H1 (cell line): ENCODE measurements around the gene STAU1. TPM values are rescaled to one million over a fixed set of nuclear protein-coding genes. Genes with fewer than 3 reads are reported as not detected.
A peak's percentile ranks its signal among the peaks of the same experiment; 100 is the strongest.

ENCODE experiments used
- CTCF ChIA-PET: fragments of 300-600 bp; sonication (Branson Sonifier 250); formaldehyde crosslinking; loops from one replicate; lab custom pipeline; 2021; ENCODE audit not compliant: partially characterized antibody; lab: Charles Lee
- POLR2A ChIA-PET: fragments of 300-600 bp; sonication (Branson Sonifier 250); formaldehyde crosslinking; loops from one replicate; lab custom pipeline; 2021; ENCODE audit warnings: inconsistent platforms; ENCODE audit not compliant: partially characterized antibody; lab: Charles Lee
- DNase-seq, 2 experiments: peaks; one replicate each; pipeline versions ENCODE4 v3.0.0 to v3.0.0-alpha.2; 2010 to 2022; ENCODE audit warnings: low spot score in 2 of 2, low read depth in 1 of 2, mixed read lengths in 1 of 2
- FAIRE-seq: peaks from 2 replicates; lab custom pipeline; 2011; peaks lifted over from hg19 to GRCh38; lab: Jason Lieb, UNC
- H2AFZ ChIP-seq: 2 replicates; pipeline ENCODE4 v1.8.1; 2012; ENCODE audit warnings: low read length, inconsistent platforms
- H2AK5ac ChIP-seq: 2 replicates; pipeline ENCODE4 v1.6.1; 2013; ENCODE audit warnings: low read depth, low read length
- H2BK120ac ChIP-seq: replicated peaks from 2 replicates; pipeline ENCODE3; 2013; ENCODE audit warnings: low read depth, low read length, inconsistent platforms
- H2BK12ac ChIP-seq: 2 replicates; pipeline ENCODE4 v1.6.1; 2013; ENCODE audit warnings: low read depth, low read length
- H2BK15ac ChIP-seq: 2 replicates; pipeline ENCODE4 v1.6.1; 2013; ENCODE audit warnings: low read length
- H2BK20ac ChIP-seq: 2 replicates; pipeline ENCODE4 v1.6.1; 2013; ENCODE audit warnings: low read length
- H2BK5ac ChIP-seq: 2 replicates; pipeline ENCODE4 v1.6.1; 2013; ENCODE audit warnings: low read depth, low read length
- H3K14ac ChIP-seq: 2 replicates; pipeline ENCODE4 v1.6.1; 2013; ENCODE audit warnings: inconsistent platforms; ENCODE audit not compliant: insufficient read length
- H3K18ac ChIP-seq: 2 replicates; pipeline ENCODE4 v1.6.1; 2013; ENCODE audit warnings: low read length; ENCODE audit errors: extremely low read depth
- H3K23ac ChIP-seq: 2 replicates; pipeline ENCODE4 v1.6.1; 2013; ENCODE audit warnings: inconsistent platforms; ENCODE audit not compliant: insufficient read length
- H3K23me2 ChIP-seq: 2 replicates; pipeline ENCODE4 v1.6.1; 2013; ENCODE audit warnings: low read depth, low read length
- H3K27ac ChIP-seq: 2 replicates; pipeline ENCODE4 v1.6.1; 2011; ENCODE audit warnings: low read depth, low read length, inconsistent platforms
- H3K27me3 ChIP-seq, 4 experiments: replicated peaks in 1 of 4; 1 replicate in 1 of 4; 2 replicates in 3 of 4; pipeline versions ENCODE4 v1.6.1 to v1.8.1; 2011 to 2013; ENCODE audit warnings: low read length in 3 of 4, mild to moderate bottlenecking in 3 of 4, inconsistent platforms in 2 of 4, mixed read lengths in 2 of 4, moderate library complexity in 1 of 4; ENCODE audit not compliant: control insufficient read depth in 3 of 4, insufficient read depth in 3 of 4; ENCODE audit errors: extremely low read depth in 1 of 4
- H3K36me3 ChIP-seq, 4 experiments: 2 replicates each; pipeline versions ENCODE4 v1.6.1 to v1.8.1; 2011 to 2013; ENCODE audit warnings: mild to moderate bottlenecking in 4 of 4, low read length in 3 of 4, moderate library complexity in 2 of 4, control low read depth in 1 of 4, inconsistent platforms in 1 of 4; ENCODE audit not compliant: insufficient read depth in 4 of 4, control insufficient read depth in 2 of 4
- H3K4ac ChIP-seq: replicated peaks from 2 replicates; pipeline ENCODE3; 2013; ENCODE audit warnings: low read length, low read depth, mixed read lengths, inconsistent platforms; ENCODE audit not compliant: insufficient read length
- H3K4me1 ChIP-seq, 4 experiments: replicated peaks in 1 of 4; 1 replicate in 1 of 4; 2 replicates in 3 of 4; pipeline versions ENCODE4 v1.6.1 to v1.8.1; 2011 to 2013; ENCODE audit warnings: low read length in 3 of 4, inconsistent platforms in 2 of 4, mixed read lengths in 1 of 4; ENCODE audit not compliant: insufficient read depth in 4 of 4, control insufficient read depth in 3 of 4
- H3K4me2 ChIP-seq, 2 experiments: 2 replicates each; pipeline versions ENCODE4 v1.6.1 to v1.8.1; 2011 to 2013; ENCODE audit warnings: low read depth in 2 of 2, low read length in 2 of 2, control low read depth in 1 of 2, inconsistent platforms in 1 of 2, mild to moderate bottlenecking in 1 of 2; ENCODE audit not compliant: insufficient read depth in 1 of 2
- H3K4me3 ChIP-seq, 4 experiments: fragments of 200-600, 300-600 bp in 1 of 4; sonication (generic), shearing (Covaris generic), sonication (Bioruptor Twin) in 1 of 4; 2 replicates each; pipeline versions ENCODE4 v1.5.1 to v1.8.1; 2011 to 2016; ENCODE audit warnings: low read length in 4 of 4, low read depth in 3 of 4, control low read depth in 2 of 4, inconsistent platforms in 2 of 4, mild to moderate bottlenecking in 2 of 4, mixed read lengths in 1 of 4, moderate library complexity in 1 of 4; ENCODE audit not compliant: insufficient read depth in 2 of 4; ENCODE audit errors: extremely low read depth in 1 of 4
- H3K56ac ChIP-seq: replicated peaks from 2 replicates; pipeline ENCODE3; 2013; ENCODE audit warnings: low read depth, mild to moderate bottlenecking, mixed read lengths, low read length, inconsistent platforms; ENCODE audit not compliant: insufficient read length
- H3K79me1 ChIP-seq: 2 replicates; pipeline ENCODE4 v1.6.1; 2013; ENCODE audit warnings: low read depth, low read length, control low read depth
- H3K79me2 ChIP-seq, 2 experiments: 2 replicates each; pipeline versions ENCODE4 v1.6.1 to v1.8.1; 2012 to 2013; ENCODE audit warnings: low read length in 2 of 2, mild to moderate bottlenecking in 2 of 2, inconsistent platforms in 1 of 2; ENCODE audit not compliant: insufficient read depth in 2 of 2, control insufficient read depth in 1 of 2
- H3K9ac ChIP-seq, 4 experiments: replicated peaks in 1 of 4; 1 replicate in 1 of 4; 2 replicates in 3 of 4; pipeline versions ENCODE4 v1.6.1 to v1.8.1; 2011 to 2013; ENCODE audit warnings: low read depth in 3 of 4, low read length in 3 of 4, control low read depth in 2 of 4, mild to moderate bottlenecking in 2 of 4, moderate library complexity in 2 of 4, inconsistent platforms in 1 of 4; ENCODE audit errors: extremely low read depth in 1 of 4
- H3K9me3 ChIP-seq, 2 experiments: 2 replicates each; pipeline versions ENCODE4 v1.6.1 to v1.8.1; 2012 to 2013; ENCODE audit warnings: mild to moderate bottlenecking in 2 of 2, moderate library complexity in 2 of 2, control low read depth in 1 of 2, inconsistent platforms in 1 of 2, low read depth in 1 of 2, low read length in 1 of 2, mixed read lengths in 1 of 2; ENCODE audit not compliant: insufficient read depth in 2 of 2
- H4K20me1 ChIP-seq, 2 experiments: replicated peaks in 1 of 2; 2 replicates each; pipeline versions ENCODE3 to v1.8.1; 2011 to 2013; ENCODE audit warnings: inconsistent platforms in 2 of 2, low read length in 2 of 2, mild to moderate bottlenecking in 1 of 2; ENCODE audit not compliant: insufficient read depth in 2 of 2, control insufficient read depth in 1 of 2
- H4K5ac ChIP-seq: 2 replicates; pipeline ENCODE4 v1.6.1; 2013; ENCODE audit warnings: low read length, low read depth, mixed read lengths, inconsistent platforms; ENCODE audit not compliant: insufficient read length
- H4K8ac ChIP-seq: 2 replicates; pipeline ENCODE4 v1.8.0; 2013; ENCODE audit warnings: mild to moderate bottlenecking, moderate library complexity, low read length, inconsistent platforms; ENCODE audit not compliant: insufficient read depth; ENCODE audit errors: extremely low read depth
- H4K91ac ChIP-seq: replicated peaks from 2 replicates; pipeline ENCODE3; 2013; ENCODE audit warnings: low read length, mixed read lengths, inconsistent platforms; ENCODE audit not compliant: insufficient read length
- CTBP2 ChIP-seq: IDR thresholded peaks from 2 replicates; pipeline ENCODE4 v1.7.0; 2011; ENCODE audit warnings: borderline replicate concordance, mild to moderate bottlenecking, moderate library complexity, mixed read lengths, low read length; ENCODE audit not compliant: insufficient read depth, insufficient read length
- EZH2 ChIP-seq: fragments of 200-600 bp; sonication (generic); IDR thresholded peaks from 2 replicates; pipeline ENCODE4 v1.7.1; 2012; ENCODE audit warnings: low read depth, mild to moderate bottlenecking, moderate library complexity, low read length, inconsistent platforms; ENCODE audit not compliant: severe bottlenecking
- JUN ChIP-seq: IDR thresholded peaks from 2 replicates; pipeline ENCODE4 v1.6.1; 2011; ENCODE audit warnings: low read depth, mild to moderate bottlenecking, improper control_type of control experiment, low read length
- TAF7 ChIP-seq: optimal IDR thresholded peaks from 2 replicates; pipeline ENCODE3; 2011; ENCODE audit warnings: low read depth, mild to moderate bottlenecking, inconsistent platforms, low read length, moderate library complexity, borderline replicate concordance
- WGBS, 2 experiments: shearing (Covaris generic) in 1 of 2; methylation state at CpG; one replicate each; pipeline versions ENCODE4 v1.1.6 to v1.1.7; 2013 to 2015; ENCODE audit warnings: low lambda C conversion rate in 2 of 2, mixed read lengths in 2 of 2, inconsistent platforms in 1 of 2, low coverage in 1 of 2, missing lambda C conversion rate in 1 of 2; ENCODE audit not compliant: insufficient replicate concordance in 2 of 2, insufficient coverage in 1 of 2, insufficient read length in 1 of 2; ENCODE audit errors: extremely low coverage in 1 of 2, missing lambda C conversion rate in 1 of 2; 5-methylcytosine and 5-hydroxymethylcytosine counted together
- polyA plus RNA-seq, 7 experiments: library from polyadenylated mRNA; depleted of rRNA in 3 of 7; stranded (reverse) in 5 of 7; unstranded in 2 of 7; fragments of >200 nt in 5 of 7; fragments of 200-250 nt in 2 of 7; gene quantifications; 1 replicate in 5 of 7; 2 replicates in 1 of 7; 4 replicates in 1 of 7; pipeline versions ENCODE4 v1.2.1 to v1.2.3, GENCODE V29; 2011 to 2013; ENCODE audit warnings: missing spikeins in 2 of 7, mixed read lengths in 2 of 7
- total RNA-seq: library from RNA; stranded (reverse); fragmentation: NEBNext Ultra II Directional; extraction: Animal tissue kit (Norgen Biotek cat#: 25700); gene quantifications from 2 replicates; pipeline ENCODE4 v1.2.1, GENCODE V29; 2021
- TF ChIP-seq, protein P1 (sequence below): IDR thresholded peaks from 2 replicates; pipeline ENCODE4 v1.6.1; 2012; ENCODE audit warnings: low read length, inconsistent platforms

STAU1 gene
- total and polyA plus RNA-seq, 2 of the 8 experiments (the other 6 are each of a cell fraction or from before 2014, with no cell fraction given) = 41.4 to 107 TPM

DNA sequence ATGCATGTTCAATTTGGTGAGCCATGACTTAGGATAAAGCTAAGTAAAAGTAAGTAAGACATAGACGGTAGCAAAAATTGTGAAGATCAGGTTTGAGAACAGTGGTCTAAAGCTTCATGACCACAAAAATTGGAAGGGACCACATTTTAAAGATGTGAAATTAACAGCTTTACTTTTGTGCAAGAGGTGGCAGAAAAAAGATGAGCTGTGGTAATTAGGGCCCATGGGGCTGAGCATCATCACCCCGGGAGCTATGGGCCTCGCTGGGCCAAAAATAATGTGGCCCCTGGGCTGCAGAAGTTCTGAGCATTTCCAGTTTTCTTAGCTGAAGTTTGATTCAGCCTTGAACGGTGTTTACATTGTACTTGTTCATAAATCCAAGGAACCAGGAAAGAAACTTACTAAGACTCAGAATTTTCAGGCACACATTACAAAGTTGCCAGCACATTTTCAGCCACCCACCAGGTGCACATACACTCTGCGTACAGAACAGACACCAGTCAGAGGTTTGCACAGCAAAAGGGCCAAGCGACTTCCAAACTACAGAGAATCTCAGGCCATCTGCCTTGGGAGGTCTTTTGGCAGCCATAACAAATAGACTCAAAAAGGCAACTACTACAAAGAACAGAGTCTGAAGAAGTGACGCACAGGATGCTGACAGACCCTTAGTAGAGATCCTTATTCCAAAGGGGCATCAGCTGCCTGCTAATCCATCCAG, 84.3 kb downstream of the STAU1 start:
- 92% methylated on average over 7 of the region's 7 CpGs; no CpG with 5 or more reads in 1 of the 2 experiments for WGBS, 2 experiments
- Histone ChIP-seq H2BK12ac (no peak overlapping the region), H3K9me3 (no peaks in the 10 kb centered on the region), H2BK20ac (no peak overlapping the region), H2BK120ac (no peak overlapping the region), H3K9ac (0 out of 7 replicates have a peak overlapping the region, but pooled peaks of 1 of the 4 experiments have one; percentile 21), H4K91ac (no peak overlapping the region), H2AFZ (no peak overlapping the region), H3K36me3 (peaks cover 22 to 58% (median 42%) of the 10 kb centered on the region in 4 experiments), H3K23ac (no peak overlapping the region), H3K27ac (no peak overlapping the region), H3K27me3 (no peaks in the 10 kb centered on the region), H3K18ac (no peak overlapping the region), H3K14ac (no peak overlapping the region), H2AK5ac (no peak overlapping the region), H3K79me1 (0 out of 2 replicates have a peak, but pooled peaks cover 2% of the 10 kb centered on the region), H2BK15ac (no peak overlapping the region), H4K20me1 (peaks cover 0 to 10% of the 10 kb centered on the region in 2 experiments), H3K4ac (no peak overlapping the region), H3K23me2 (no peaks in the 10 kb centered on the region), H3K4me1 (peaks cover 0 to 1% (median 0%) of the 10 kb centered on the region in 4 experiments; a peak in 1 of 7 replicates), H4K5ac (no peak overlapping the region), H4K8ac (no peak overlapping the region), H3K4me2 (no peak overlapping the region), H2BK5ac (no peak overlapping the region), H3K56ac (no peak overlapping the region), H3K4me3 (no peak overlapping the region), H3K79me2 (no peaks in the 10 kb centered on the region)
- DNase-seq (no peak), FAIRE-seq (no peak)
- CTCF ChIA-PET = interaction anchor here (1.1 to 1.4 kb wide), 4 partner anchors 16 to 446 kb away, joined by 3 to 5 read pairs (median 3); no protein-coding TSS in a partner anchor
- POLR2A ChIA-PET = interaction anchor here (0.8 to 2.2 kb wide), 10 partner anchors 9 to 145 kb away, joined by 3 to 8 read pairs (median 4); partner anchors contain the start of genes DDX27 and STAU1
- peak; percentile 12 for TF ChIP-seq TAF7
- TF ChIP-seq CTBP2 = no peak
- no peak for TF ChIP-seq JUN
- TF ChIP-seq, protein P1, sequence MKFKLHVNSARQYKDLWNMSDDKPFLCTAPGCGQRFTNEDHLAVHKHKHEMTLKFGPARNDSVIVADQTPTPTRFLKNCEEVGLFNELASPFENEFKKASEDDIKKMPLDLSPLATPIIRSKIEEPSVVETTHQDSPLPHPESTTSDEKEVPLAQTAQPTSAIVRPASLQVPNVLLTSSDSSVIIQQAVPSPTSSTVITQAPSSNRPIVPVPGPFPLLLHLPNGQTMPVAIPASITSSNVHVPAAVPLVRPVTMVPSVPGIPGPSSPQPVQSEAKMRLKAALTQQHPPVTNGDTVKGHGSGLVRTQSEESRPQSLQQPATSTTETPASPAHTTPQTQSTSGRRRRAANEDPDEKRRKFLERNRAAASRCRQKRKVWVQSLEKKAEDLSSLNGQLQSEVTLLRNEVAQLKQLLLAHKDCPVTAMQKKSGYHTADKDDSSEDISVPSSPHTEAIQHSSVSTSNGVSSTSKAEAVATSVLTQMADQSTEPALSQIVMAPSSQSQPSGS = 0 out of 2 replicates have a peak, but pooled peaks have one; percentile 10
- no peak for TF ChIP-seq EZH2
